ENCODE measurements around the gene ATG16L2.

ATG16L2 gene

DNA sequence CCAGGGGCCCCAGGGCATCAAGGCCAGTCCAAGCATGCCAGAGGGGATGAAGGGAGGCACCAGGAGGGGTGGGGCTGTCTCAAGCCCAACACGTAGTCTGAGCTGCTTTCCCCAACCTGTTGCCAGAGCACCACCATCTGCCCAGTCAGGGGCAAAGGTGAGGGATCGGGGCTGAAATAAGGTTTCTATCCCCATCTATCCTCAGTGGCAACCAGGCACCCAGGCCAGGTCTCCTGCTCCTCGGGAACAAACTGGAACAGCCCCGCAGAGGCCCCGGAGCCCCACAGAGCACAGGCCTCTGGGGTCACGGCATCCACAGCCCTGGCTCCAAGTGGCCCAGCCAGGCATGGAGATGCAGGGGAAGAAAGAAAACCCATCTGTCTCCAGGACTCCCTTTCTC, 39.7 kb upstream of the ATG16L2 start:
- in situ Hi-C loops (cut with HindIII; ENCODE audit: low pct_unique_long_range_greater_than_20kb, low sequenced_read_pairs) = no loop called here
- DNase-seq (ENCODE audit: low read depth in 1 of 2, low spot score in 1 of 2) = no peak
- no peak for TF ChIP-seq JUND (IDR thresholded peaks at IDR 0.05; ENCODE audit: low read depth)

DNA sequence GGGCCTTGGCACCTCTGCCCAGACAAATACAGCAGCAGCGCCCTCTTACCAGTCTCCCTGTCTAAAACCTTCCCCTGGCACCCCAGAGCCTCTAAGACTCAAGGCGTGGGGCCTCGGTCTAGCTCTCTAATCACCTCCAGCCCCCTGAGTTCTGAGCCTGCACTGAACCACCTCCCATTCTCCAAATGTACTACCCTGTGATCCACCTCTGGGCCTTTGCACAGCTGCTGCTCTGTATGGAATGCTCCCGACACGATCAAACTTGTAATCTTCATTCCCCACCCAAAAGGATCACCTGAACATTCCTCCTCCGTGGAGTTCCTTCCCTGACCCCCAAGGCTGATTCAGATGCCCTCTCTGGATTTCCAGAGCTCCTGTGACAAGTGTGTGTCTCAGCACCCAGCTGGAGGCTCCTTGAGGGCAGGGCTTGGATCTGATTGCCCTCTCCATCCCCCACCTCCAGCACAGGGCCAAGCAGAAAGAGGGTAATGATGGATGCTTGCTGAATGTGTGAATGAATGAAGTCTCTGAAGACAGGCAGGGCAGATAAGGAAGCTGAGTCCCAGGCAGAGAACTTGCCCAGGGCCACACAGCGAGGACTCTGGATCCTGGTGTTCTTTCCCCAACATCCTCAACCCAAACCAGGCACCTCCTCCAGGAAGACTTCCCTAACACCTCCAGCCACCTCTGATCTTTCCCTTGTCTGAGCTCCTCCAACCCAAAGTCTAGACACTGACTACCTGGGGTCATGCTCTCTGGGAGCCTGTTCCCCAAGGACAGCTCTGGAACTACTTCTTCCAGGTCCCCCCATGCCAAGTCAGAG, 38.7 kb upstream of the ATG16L2 start:
- no peak for DNase-seq (ENCODE audit: low read depth in 1 of 2, low spot score in 1 of 2)
- TF ChIP-seq JUND (IDR thresholded peaks at IDR 0.05; ENCODE audit: low read depth) = no peak
- in situ Hi-C loops (cut with HindIII; ENCODE audit: low pct_unique_long_range_greater_than_20kb, low sequenced_read_pairs) = no loop called here

GRCh38 chr11:72776117-72776843, 37.9 kb upstream of the ATG16L2 start:
- in situ Hi-C loops (cut with HindIII; ENCODE audit: low pct_unique_long_range_greater_than_20kb, low sequenced_read_pairs) = no loop called here
- TF ChIP-seq JUND (IDR thresholded peaks at IDR 0.05; ENCODE audit: low read depth) = no peak
- DNase-seq (ENCODE audit: low read depth in 1 of 2, low spot score in 1 of 2) = no peak

- no peak for DNase-seq (ENCODE audit: low read depth in 1 of 2, low spot score in 1 of 2)
These were observed 37.1 kb upstream of the ATG16L2 start for GRCh38 chr11:72776844-72777754.

DNA sequence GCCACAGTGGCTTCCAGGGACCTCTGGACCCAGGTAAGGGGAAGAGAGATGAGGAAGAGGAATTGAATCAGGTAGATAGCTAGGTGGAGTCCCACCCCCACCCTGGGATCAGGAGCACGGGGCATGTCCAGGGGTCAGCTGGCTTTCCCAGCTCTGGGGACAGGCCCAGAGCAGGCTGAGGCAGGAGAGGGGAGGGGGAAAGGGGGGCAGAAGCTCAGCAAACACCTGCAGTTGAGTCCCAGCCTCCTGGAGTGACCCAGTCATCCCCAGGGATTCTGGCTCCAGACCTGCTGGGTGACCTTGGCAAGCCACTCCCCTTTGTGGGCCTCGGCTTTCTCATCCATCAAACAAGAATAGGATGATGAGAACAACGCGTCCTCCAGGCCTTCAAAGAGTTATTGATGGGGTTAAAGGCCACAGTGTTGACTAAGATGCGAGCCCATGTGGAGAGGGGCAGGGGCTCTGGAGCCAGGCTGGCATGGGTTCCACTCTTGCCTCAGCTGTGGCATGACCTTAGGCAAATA, 36.4 kb upstream of the ATG16L2 start:
- TF ChIP-seq JUND (IDR thresholded peaks at IDR 0.05; ENCODE audit: low read depth) = no peak
- in situ Hi-C loops (cut with HindIII; ENCODE audit: low pct_unique_long_range_greater_than_20kb, low sequenced_read_pairs) = no loop called here
- DNase-seq (ENCODE audit: low read depth in 1 of 2, low spot score in 1 of 2) = peak in 1 of 2 experiments; percentile 50

More at GRCh38 chr11:72776844-72777754, 37.1 kb upstream of the ATG16L2 start:
- TF ChIP-seq JUND (IDR thresholded peaks at IDR 0.05; ENCODE audit: low read depth) = no peak
- in situ Hi-C loops (cut with HindIII; ENCODE audit: low pct_unique_long_range_greater_than_20kb, low sequenced_read_pairs) = no loop called here

GRCh38 chr11:72778535-72779494, 35.4 kb upstream of the ATG16L2 start:
- no peak for DNase-seq (ENCODE audit: low read depth in 1 of 2, low spot score in 1 of 2)
- in situ Hi-C loops (cut with HindIII; ENCODE audit: low pct_unique_long_range_greater_than_20kb, low sequenced_read_pairs) = no loop called here
- TF ChIP-seq JUND (IDR thresholded peaks at IDR 0.05; ENCODE audit: low read depth) = no peak

GRCh38 chr11:72779495-72780128, 34.6 kb upstream of the ATG16L2 start:
- no peak for DNase-seq (ENCODE audit: low read depth in 1 of 2, low spot score in 1 of 2)
- no peak for TF ChIP-seq JUND (IDR thresholded peaks at IDR 0.05; ENCODE audit: low read depth)
- in situ Hi-C loops (cut with HindIII; ENCODE audit: low pct_unique_long_range_greater_than_20kb, low sequenced_read_pairs) = no loop called here

- no peak for TF ChIP-seq JUND (IDR thresholded peaks at IDR 0.05; ENCODE audit: low read depth)
- DNase-seq (ENCODE audit: low read depth in 1 of 2, low spot score in 1 of 2) = no peak
- in situ Hi-C loops (cut with HindIII; ENCODE audit: low pct_unique_long_range_greater_than_20kb, low sequenced_read_pairs) = no loop called here
These were observed 33.7 kb upstream of the ATG16L2 start for GRCh38 chr11:72780296-72781062.

GRCh38 chr11:72781063-72781312, 33.2 kb upstream of the ATG16L2 start:
- peak; percentile 67 to 77 for DNase-seq (ENCODE audit: low read depth in 1 of 2, low spot score in 1 of 2)
- in situ Hi-C loops (cut with HindIII; ENCODE audit: low pct_unique_long_range_greater_than_20kb, low sequenced_read_pairs) = no loop called here
- no peak for TF ChIP-seq JUND (IDR thresholded peaks at IDR 0.05; ENCODE audit: low read depth)

DNA sequence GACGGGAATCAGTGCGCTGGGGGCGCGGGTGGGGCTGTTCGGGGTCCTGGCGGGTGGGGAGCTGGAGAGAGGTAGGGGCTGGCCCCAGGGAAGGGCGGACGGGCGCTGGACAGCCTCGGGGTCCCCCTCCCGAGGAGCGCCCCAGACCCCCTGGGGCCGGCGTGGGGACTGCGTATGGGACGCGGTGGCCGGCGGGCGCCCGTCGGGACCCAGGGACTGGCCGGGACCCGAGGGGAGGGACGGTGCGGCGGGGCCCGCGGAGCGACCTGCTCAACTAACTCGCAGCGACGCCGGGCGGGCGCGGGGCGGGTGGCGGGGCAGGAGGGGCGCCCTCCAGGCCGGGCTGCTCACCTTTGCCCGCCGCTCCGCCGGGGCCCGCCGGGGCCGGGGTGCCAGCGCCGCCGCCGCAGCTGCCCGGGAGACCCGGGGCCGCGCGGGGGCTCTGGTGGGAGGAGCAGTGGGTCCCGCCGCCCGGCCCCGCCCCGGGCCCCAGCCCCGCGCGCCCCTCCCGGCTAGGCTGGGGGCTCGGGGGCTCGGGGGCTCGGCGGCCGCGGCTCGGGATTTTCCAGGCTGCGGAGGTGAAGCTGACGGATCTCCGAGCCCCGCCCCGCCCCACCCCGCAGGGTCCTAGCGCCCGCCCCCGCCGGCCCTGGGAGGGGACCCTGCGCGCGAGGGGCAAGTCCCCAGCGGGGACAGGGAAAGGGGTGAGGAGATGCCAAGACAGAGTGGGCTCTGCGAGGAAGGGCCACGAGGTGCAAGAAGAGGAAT, 32.7 kb upstream of the ATG16L2 start:
- no peak for TF ChIP-seq JUND (IDR thresholded peaks at IDR 0.05; ENCODE audit: low read depth)
- in situ Hi-C loops (cut with HindIII; ENCODE audit: low pct_unique_long_range_greater_than_20kb, low sequenced_read_pairs) = no loop called here
- peak; percentile 53 to 83 for DNase-seq (ENCODE audit: low read depth in 1 of 2, low spot score in 1 of 2)

Measured in T47D (cell line).